ENCODE data around the gene CLIC5. TPM values are rescaled to one million over a fixed set of nuclear protein-coding genes. Genes with fewer than 3 reads are reported as not detected.

CLIC5 gene
- total RNA-seq, 1 experiment from 2014 or later, result 0.20 TPM

DNA sequence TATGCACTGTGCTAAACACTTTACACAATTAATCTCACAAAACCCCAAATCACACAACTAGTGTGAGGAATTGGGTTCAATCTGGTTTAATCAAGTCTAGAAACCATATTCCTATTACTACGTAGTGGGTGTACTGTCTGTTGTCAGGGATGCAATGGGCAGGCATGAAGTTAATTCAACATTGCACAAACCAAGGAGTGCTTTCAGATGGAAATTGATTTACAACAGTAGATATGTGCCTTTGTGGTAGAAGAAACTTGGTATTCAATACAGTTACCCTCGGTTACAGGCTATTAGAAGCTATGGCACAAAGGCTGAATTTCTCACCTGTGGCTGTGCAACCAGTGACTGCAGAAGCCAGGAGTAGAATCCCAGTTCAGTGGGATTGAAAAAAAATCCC is 157.8 kb downstream of the CLIC5 start:
- H3T11ph ChIP-seq (ENCODE audit: low read length), result no peak overlapping the region
- no peaks in the 10 kb centered on the region for H4K20me1 ChIP-seq (ENCODE audit: control insufficient read depth, insufficient read depth, insufficient read length)
- H3K27ac ChIP-seq (ENCODE audit: insufficient read length, low read depth, low read length), result no peak overlapping the region
- no peaks in the 10 kb centered on the region for H3K36me3 Mint-ChIP-seq (ENCODE audit: insufficient read depth in 1 of 3, low read depth in 3 of 3)
- no peak overlapping the region for H3K14ac ChIP-seq (ENCODE audit: insufficient read depth, low read length)
- H2BK12ac ChIP-seq (ENCODE audit: insufficient read length, low read depth, low read length), result no peak overlapping the region
- H2AFZ ChIP-seq (ENCODE audit: low read length), result no peak overlapping the region
- no peaks in the 10 kb centered on the region for H3K23me2 ChIP-seq (ENCODE audit: insufficient read length, low read depth, low read length, poor library complexity, severe bottlenecking)
- no peak overlapping the region for H4K91ac ChIP-seq (ENCODE audit: insufficient read length, low read depth, low read length)
- H3K79me2 ChIP-seq (ENCODE audit: insufficient read depth, low read length), result no peaks in the 10 kb centered on the region
- DNase-seq, result no peak
- H3K4me1 ChIP-seq (ENCODE audit: insufficient read depth, low read length), result no peaks in the 10 kb centered on the region
- TF ChIP-seq CTCF (conservative IDR thresholded peaks at IDR 0.05), result no peak
- H3K27me3 Mint-ChIP-seq (ENCODE audit: low read depth), result peaks cover 6% of the 10 kb centered on the region; the same call in 1 of the 2 replicates
- no peak overlapping the region for H2BK20ac ChIP-seq (ENCODE audit: low read depth, low read length, poor library complexity, severe bottlenecking)
- H3K9ac ChIP-seq (ENCODE audit: extremely low read depth, insufficient read length, low read length), result no peak overlapping the region
- H3K4me1 Mint-ChIP-seq, result peaks cover 10 to 11% of the 10 kb centered on the region in 2 experiments
- no peaks in the 10 kb centered on the region for H3K79me1 ChIP-seq (ENCODE audit: insufficient read depth, low read depth, low read length, poor library complexity, severe bottlenecking)
- H3K4ac ChIP-seq (ENCODE audit: low read depth, low read length), result no peak overlapping the region
- H3K56ac ChIP-seq (ENCODE audit: insufficient read length, low read depth, low read length), result no peak overlapping the region
- no peak overlapping the region for H3K18ac ChIP-seq (ENCODE audit: insufficient read length, low read depth, low read length)
- H2BK120ac ChIP-seq (ENCODE audit: low read depth, low read length, poor library complexity, severe bottlenecking), result no peak overlapping the region
- no peaks in the 10 kb centered on the region for H3K9me3 Mint-ChIP-seq
- H2AK5ac ChIP-seq (ENCODE audit: insufficient read length, low read length), result no peak overlapping the region
- H3K23ac ChIP-seq (ENCODE audit: insufficient read length, low read depth, low read length), result no peak overlapping the region
- no peak overlapping the region for H4K5ac ChIP-seq (ENCODE audit: insufficient read length, low read depth, low read length)
- no peaks in the 10 kb centered on the region for H3K9me3 ChIP-seq (ENCODE audit: control insufficient read depth, low read depth, low read length)
- no peak overlapping the region for H3K4me2 ChIP-seq (ENCODE audit: insufficient read depth, insufficient read length, low read length)
- H4K8ac ChIP-seq (replicated peaks; ENCODE audit: insufficient read length, low read depth, low read length), result no peak overlapping the region
- H3K27me3 ChIP-seq (ENCODE audit: insufficient read depth, low read length), result no peaks in the 10 kb centered on the region
- no peak overlapping the region for H3K4me3 Mint-ChIP-seq
- no peak overlapping the region for H2BK5ac ChIP-seq (ENCODE audit: insufficient read length, low read length)
- H2BK15ac ChIP-seq (ENCODE audit: low read depth, low read length), result no peak overlapping the region
- H3K27ac Mint-ChIP-seq, result no peak overlapping the region
- WGBS (ENCODE audit: extremely low coverage, insufficient read length, low lambda C conversion rate), result no CpG with 5 or more reads among the region's 2 CpGs

Measured in H9 (cell line).